Measurements from ENCODE around the gene BABAM2.

BABAM2 gene

GRCh38 chr2:28172114-28172898, 281.8 kb downstream of the BABAM2 start:
- no peak for DNase-seq

GRCh38 chr2:28173377-28173776, 282.8 kb downstream of the BABAM2 start:
- DNase-seq, result no peak

GRCh38 chr2:28174211-28174610, 283.7 kb downstream of the BABAM2 start:
- no peak for DNase-seq

GRCh38 chr2:28175028-28175427, 284.5 kb downstream of the BABAM2 start:
- DNase-seq, result no peak

GRCh38 chr2:28178946-28179345, 288.4 kb downstream of the BABAM2 start:
- no peak for DNase-seq

- no peak for DNase-seq
Observed at GRCh38 chr2:28181801-28182200, 291.3 kb downstream of the BABAM2 start.

- DNase-seq, result no peak
Observed at GRCh38 chr2:28182348-28182747, 291.8 kb downstream of the BABAM2 start.

- DNase-seq, result no peak
Observed at GRCh38 chr2:28185153-28185552, 294.6 kb downstream of the BABAM2 start.

GRCh38 chr2:28185891-28186290, 295.4 kb downstream of the BABAM2 start:
- no peak for DNase-seq

- DNase-seq, result no peak
Observed at GRCh38 chr2:28187186-28187585, 296.7 kb downstream of the BABAM2 start.

GRCh38 chr2:28188436-28188835, 297.9 kb downstream of the BABAM2 start:
- no peak for DNase-seq

GRCh38 chr2:28193630-28194403, 303.3 kb downstream of the BABAM2 start:
- DNase-seq, result no peak

GRCh38 chr2:28199995-28200679, 309.6 kb downstream of the BABAM2 start:
- no peak for DNase-seq

GRCh38 chr2:28201671-28202180, 311.2 kb downstream of the BABAM2 start:
- no peak for DNase-seq

GRCh38 chr2:28202719-28203118, 312.2 kb downstream of the BABAM2 start:
- DNase-seq, result no peak

- no peak for DNase-seq
Observed at GRCh38 chr2:28206762-28207161, 316.2 kb downstream of the BABAM2 start.

- no peak for DNase-seq
Observed at GRCh38 chr2:28209261-28209691, 318.7 kb downstream of the BABAM2 start.

GRCh38 chr2:28209864-28210263, 319.3 kb downstream of the BABAM2 start:
- no peak for DNase-seq

- DNase-seq, result no peak
Observed at GRCh38 chr2:28210535-28210934, 320.0 kb downstream of the BABAM2 start.

- DNase-seq, result no peak
Observed at GRCh38 chr2:28216331-28216730, 325.8 kb downstream of the BABAM2 start.

GRCh38 chr2:28217042-28217740, 326.7 kb downstream of the BABAM2 start:
- no peak for DNase-seq

GRCh38 chr2:28219138-28219537, 328.6 kb downstream of the BABAM2 start:
- no peak for DNase-seq

Data from CD4-positive, alpha-beta T cell treated with Interleukin-4 for 1 hour (primary cell).